IMR-90 (cell line): ENCODE measurements around the gene GAB1. TPM values are rescaled to one million over a fixed set of nuclear protein-coding genes. Genes with fewer than 3 reads are reported as not detected.

Source experiments
- ATAC-seq: fragments of 200-7000 bp; cut with Tn5 transposase; 2 replicates; pipeline ENCODE4 v1.9.1; 2020; ENCODE audit warnings: low read depth, mild to moderate bottlenecking, moderate library complexity
- BruUV-seq: library from RNA; stranded (reverse); fragments of 400-500 nt; replicated peaks from 2 replicates; lab custom pipeline; 2021; lab: Mats Ljungman, UMichigan
- CTCF ChIA-PET: fragments of 300-600 bp; formaldehyde crosslinking; extraction: SDS; loops from one replicate; lab custom pipeline; 2021; ENCODE audit warnings: antibody characterized with exemption; lab: Yijun Ruan, JAX
- POLR2A ChIA-PET: fragments of 300-600 bp; sonication (Branson Sonifier 250); formaldehyde crosslinking; loops from one replicate; lab custom pipeline; 2022; ENCODE audit warnings: antibody characterized with exemption; ENCODE audit not compliant: unreplicated experiment; lab: Charles Lee
- DNase-seq: peaks from one replicate; pipeline ENCODE4 v3.0.0; 2013
- H2AFZ ChIP-seq: replicated peaks from 2 replicates; pipeline ENCODE3; 2013; ENCODE audit warnings: low read length, mild to moderate bottlenecking; ENCODE audit not compliant: poor library complexity
- H2AK5ac ChIP-seq: 2 replicates; pipeline ENCODE4 v1.6.1; 2013; ENCODE audit warnings: low read depth, low read length, inconsistent platforms
- H2AK9ac ChIP-seq: replicated peaks from 2 replicates; pipeline ENCODE3; 2013; ENCODE audit warnings: mild to moderate bottlenecking, low read depth, low read length, moderate library complexity; ENCODE audit not compliant: poor library complexity
- H2BK120ac ChIP-seq: 2 replicates; pipeline ENCODE4 v1.6.1; 2013; ENCODE audit warnings: low read depth, low read length, inconsistent platforms
- H2BK15ac ChIP-seq: 3 replicates; pipeline ENCODE4 v1.6.1; 2013; ENCODE audit warnings: low read depth, low read length, inconsistent platforms
- H2BK20ac ChIP-seq: 2 replicates; pipeline ENCODE4 v1.6.1; 2013; ENCODE audit warnings: low read depth, mild to moderate bottlenecking, inconsistent platforms, low read length, moderate library complexity
- H2BK5ac ChIP-seq: 2 replicates; pipeline ENCODE4 v1.6.1; 2013; ENCODE audit warnings: mild to moderate bottlenecking, low read depth, low read length, inconsistent platforms; ENCODE audit not compliant: poor library complexity, severe bottlenecking
- H3K14ac ChIP-seq: replicated peaks from 2 replicates; pipeline ENCODE4 v1.6.1; 2013; ENCODE audit warnings: low read depth, low read length, inconsistent platforms
- H3K18ac ChIP-seq: 2 replicates; pipeline ENCODE4 v1.6.1; 2013; ENCODE audit warnings: low read depth, low read length, control low read depth
- H3K23ac ChIP-seq: 2 replicates; pipeline ENCODE4 v1.6.1; 2013; ENCODE audit warnings: low read depth, low read length, inconsistent platforms
- H3K27ac ChIP-seq: 2 replicates; pipeline ENCODE4 v1.5.1; 2013; ENCODE audit warnings: mild to moderate bottlenecking, control low read depth, low read length; ENCODE audit not compliant: insufficient read depth
- H3K27me3 ChIP-seq: 2 replicates; pipeline ENCODE4 v1.6.1; 2013; ENCODE audit warnings: low read length; ENCODE audit not compliant: control insufficient read depth, insufficient read depth
- H3K36me3 ChIP-seq: 2 replicates; pipeline ENCODE4 v1.6.1; 2013; ENCODE audit warnings: low read length, mixed read lengths; ENCODE audit not compliant: control insufficient read depth, insufficient read depth
- H3K4ac ChIP-seq: 2 replicates; pipeline ENCODE4 v1.6.1; 2013; ENCODE audit warnings: low read depth, low read length, inconsistent platforms
- H3K4me1 ChIP-seq: 2 replicates; pipeline ENCODE4 v1.6.1; 2013; ENCODE audit warnings: low read length, mixed read lengths; ENCODE audit not compliant: control insufficient read depth, insufficient read depth
- H3K4me2 ChIP-seq: 2 replicates; pipeline ENCODE4 v1.6.1; 2013; ENCODE audit warnings: low read depth, mild to moderate bottlenecking, control low read depth, low read length, moderate library complexity
- H3K4me3 ChIP-seq: 2 replicates; pipeline ENCODE4 v1.5.1; 2013; ENCODE audit warnings: low read depth, mild to moderate bottlenecking, control low read depth, low read length, moderate library complexity; ENCODE audit not compliant: insufficient read depth
- H3K56ac ChIP-seq: 2 replicates; pipeline ENCODE4 v1.6.1; 2013; ENCODE audit warnings: low read length, inconsistent platforms; ENCODE audit not compliant: insufficient read depth; ENCODE audit errors: extremely low read depth
- H3K79me1 ChIP-seq, 2 experiments: 2 replicates each; pipeline ENCODE4 v1.6.1; 2013; ENCODE audit warnings: low read length in 2 of 2, inconsistent platforms in 1 of 2, low read depth in 1 of 2
- H3K9ac ChIP-seq: 2 replicates; pipeline ENCODE4 v1.6.1; 2013; ENCODE audit warnings: low read depth, low read length, control low read depth
- H3K9me1 ChIP-seq: 2 replicates; pipeline ENCODE4 v1.6.1; 2013; ENCODE audit warnings: low read length, inconsistent platforms; ENCODE audit not compliant: insufficient read depth
- H3K9me3 ChIP-seq: 2 replicates; pipeline ENCODE4 v1.6.1; 2013; ENCODE audit warnings: low read length; ENCODE audit not compliant: control insufficient read depth, insufficient read depth
- H4K20me1 ChIP-seq: 2 replicates; pipeline ENCODE4 v1.6.1; 2013; ENCODE audit warnings: low read length, inconsistent platforms; ENCODE audit not compliant: insufficient read depth
- H4K5ac ChIP-seq: 2 replicates; pipeline ENCODE4 v1.6.1; 2013; ENCODE audit warnings: mild to moderate bottlenecking, low read depth, low read length, control low read depth
- H4K8ac ChIP-seq, 2 experiments: 2 replicates each; pipeline ENCODE4 v1.6.1; 2013; ENCODE audit warnings: low read depth in 2 of 2, low read length in 2 of 2, control low read depth in 1 of 2, inconsistent platforms in 1 of 2
- H4K91ac ChIP-seq: 2 replicates; pipeline ENCODE4 v1.6.1; 2013; ENCODE audit warnings: low read depth, low read length, inconsistent platforms; ENCODE audit not compliant: insufficient read depth
- CEBPB ChIP-seq: IDR thresholded peaks from 2 replicates; pipeline ENCODE4 v1.6.1; 2012; ENCODE audit warnings: low read depth, low read length, improper control_type of control experiment
- CHD1 ChIP-seq: IDR thresholded peaks from 2 replicates; pipeline ENCODE4 v1.6.1; 2012; ENCODE audit warnings: low read depth, low read length, improper control_type of control experiment
- CTCF ChIP-seq: conservative IDR thresholded peaks from 2 replicates; pipeline ENCODE4 v1.5.1; 2012; ENCODE audit warnings: mild to moderate bottlenecking, low read depth, low read length, improper control_type of control experiment
- FOS ChIP-seq: fragments of 150-350 bp; IDR thresholded peaks from 2 replicates; pipeline ENCODE4 v1.6.1; 2016; ENCODE audit warnings: low read depth, low read length
- MAFK ChIP-seq: IDR thresholded peaks from 2 replicates; pipeline ENCODE4 v1.6.1; 2012; ENCODE audit warnings: low read depth, low read length, improper control_type of control experiment
- MAZ ChIP-seq: IDR thresholded peaks from 2 replicates; pipeline ENCODE4 v1.6.1; 2012; ENCODE audit warnings: low read depth, mild to moderate bottlenecking, low read length, improper control_type of control experiment, moderate library complexity, borderline replicate concordance
- MXI1 ChIP-seq: IDR thresholded peaks from 2 replicates; pipeline ENCODE4 v1.6.1; 2012; ENCODE audit warnings: low read depth, mild to moderate bottlenecking, low read length, moderate library complexity, borderline replicate concordance
- NFE2L2 ChIP-seq: fragments of 150-350 bp; IDR thresholded peaks from 2 replicates; pipeline ENCODE4 v1.6.1; 2016; ENCODE audit warnings: low read depth, mild to moderate bottlenecking, low read length
- POLR2A ChIP-seq: IDR thresholded peaks from 2 replicates; pipeline ENCODE4 v1.6.1; 2012; ENCODE audit warnings: mild to moderate bottlenecking, low read depth, low read length
- RAD21 ChIP-seq: IDR thresholded peaks from 2 replicates; pipeline ENCODE4 v1.6.1; 2012; ENCODE audit warnings: low read length, improper control_type of control experiment
- RCOR1 ChIP-seq: IDR thresholded peaks from 2 replicates; pipeline ENCODE4 v1.6.1; 2012; ENCODE audit warnings: mild to moderate bottlenecking, low read length, improper control_type of control experiment; ENCODE audit not compliant: insufficient replicate concordance
- RFX5 ChIP-seq: IDR thresholded peaks from 2 replicates; pipeline ENCODE4 v1.8.0; 2012; ENCODE audit warnings: low read depth, mild to moderate bottlenecking, low read length, moderate library complexity
- SMC3 ChIP-seq: fragments of 150-350 bp; IDR thresholded peaks from 2 replicates; pipeline ENCODE4 v1.6.1; 2016; ENCODE audit warnings: low read depth, mild to moderate bottlenecking, antibody characterized with exemption, low read length, moderate library complexity
- USF2 ChIP-seq: fragments of 150-350 bp; IDR thresholded peaks from 2 replicates; pipeline ENCODE4 v1.6.1; 2017; ENCODE audit warnings: mild to moderate bottlenecking, antibody characterized with exemption, low read length, low read depth
- WGBS, 2 experiments: methylation state at CpG; one replicate each; pipeline versions ENCODE4 v1.1.5 to v1.1.7; 2013; ENCODE audit warnings: missing lambda C conversion rate in 2 of 2; ENCODE audit not compliant: insufficient read length in 1 of 2; ENCODE audit errors: extremely low coverage in 2 of 2; 5-methylcytosine and 5-hydroxymethylcytosine counted together
- dilution Hi-C: fragments of 300-500 bp; cut with HindIII; formaldehyde crosslinking; loops from one replicate; pipeline ENCODE4 v1.14.3; 2018; ENCODE audit warnings: low sequenced_read_pairs; ENCODE audit not compliant: unreplicated experiment
- in situ Hi-C: fragments of 300-500 bp; cut with MboI; formaldehyde crosslinking; loops from 3 replicates; pipeline ENCODE4 v1.14.3; 2019; ENCODE audit warnings: low sequenced_read_pairs, inconsistent platforms, mixed read lengths
- intact Hi-C: fragments of 100-400 bp; cut with micrococcal nuclease; formaldehyde crosslinking; loops from 2 replicates; pipeline ENCODE4 v1.10.0; 2022
- polyA plus RNA-seq, 3 experiments: library from polyadenylated mRNA; depleted of rRNA; stranded (reverse); fragments of >200 nt; gene quantifications; 2 replicates each; pipeline ENCODE4 v1.2.3, GENCODE V29; 2012; ENCODE audit warnings: low replicate concordance in 1 of 3
- total RNA-seq: library from RNA; depleted of rRNA; stranded (reverse); fragments of >200 nt; gene quantifications from 2 replicates; pipeline ENCODE4 v1.2.3, GENCODE V29; 2012
- TF ChIP-seq, protein P1 (sequence below): fragments of 150-350 bp; IDR thresholded peaks from 2 replicates; pipeline ENCODE4 v1.6.1; 2016; ENCODE audit warnings: low read depth, mild to moderate bottlenecking, low read length, moderate library complexity, borderline replicate concordance

The GAB1 gene
- total and polyA plus RNA-seq, 2 of the 4 experiments (the other 2 are of a cell fraction): 2.8 to 12.0 TPM

- no peak overlapping the region for H3K56ac ChIP-seq
- ChIA-PET POLR2A (no interaction called here), CTCF (interaction anchor here (0.7 kb wide), 1 partner anchor 280 kb away, joined by 3 read pairs; no protein-coding TSS in a partner anchor)
- no peaks in the 10 kb centered on the region for H3K27me3 ChIP-seq
- H3K18ac ChIP-seq: no peak overlapping the region
- H3K9me1 ChIP-seq: no peaks in the 10 kb centered on the region
- H4K91ac ChIP-seq: no peak overlapping the region
- no peak overlapping the region for H3K23ac ChIP-seq
- no peaks in the 10 kb centered on the region for H3K4me1 ChIP-seq
- intact Hi-C loops: loop anchor here (5.0 to 10.0 kb wide), 4 partner anchors 84 to 637 kb away; partner anchors contain the start of gene INPP4B
- no peak overlapping the region for H3K4me2 ChIP-seq
- TF ChIP-seq CTCF (no peak), FOS (no peak), MXI1 (no peak), MAFK (no peak), CEBPB (no peak), POLR2A (no peak), RFX5 (no peak), USF2 (no peak), RAD21 (no peak), RCOR1 (no peak), CHD1 (no peak), SMC3 (no peak), NFE2L2 (no peak), MAZ (no peak)
- TF ChIP-seq, protein P1, sequence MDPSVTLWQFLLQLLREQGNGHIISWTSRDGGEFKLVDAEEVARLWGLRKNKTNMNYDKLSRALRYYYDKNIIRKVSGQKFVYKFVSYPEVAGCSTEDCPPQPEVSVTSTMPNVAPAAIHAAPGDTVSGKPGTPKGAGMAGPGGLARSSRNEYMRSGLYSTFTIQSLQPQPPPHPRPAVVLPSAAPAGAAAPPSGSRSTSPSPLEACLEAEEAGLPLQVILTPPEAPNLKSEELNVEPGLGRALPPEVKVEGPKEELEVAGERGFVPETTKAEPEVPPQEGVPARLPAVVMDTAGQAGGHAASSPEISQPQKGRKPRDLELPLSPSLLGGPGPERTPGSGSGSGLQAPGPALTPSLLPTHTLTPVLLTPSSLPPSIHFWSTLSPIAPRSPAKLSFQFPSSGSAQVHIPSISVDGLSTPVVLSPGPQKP: no peak
- H4K8ac ChIP-seq: no peak overlapping the region
- H3K9ac ChIP-seq: no peak overlapping the region
- no peak overlapping the region for H2AFZ ChIP-seq
- H3K4me3 ChIP-seq: no peak overlapping the region
- no peak overlapping the region for H3K14ac ChIP-seq
- H2BK15ac ChIP-seq: no peak overlapping the region
- BruUV-seq: no TSS peak
- H3K4ac ChIP-seq: no peak overlapping the region
- H2AK9ac ChIP-seq: no peak overlapping the region
- no peak overlapping the region for H2BK20ac ChIP-seq
- dilution Hi-C loops: no loop called here
- H3K36me3 ChIP-seq: no peaks in the 10 kb centered on the region
- no peak overlapping the region for H2AK5ac ChIP-seq
- WGBS, 2 experiments: 50% methylated on average over 1 of the region's 3 CpGs; no CpG with 5 or more reads in 1 of the 2 experiments
- ATAC-seq (no peak), DNase-seq (no peak)
- in situ Hi-C loops: no loop called here
- no peaks in the 10 kb centered on the region for H4K20me1 ChIP-seq
- no peak overlapping the region for H4K5ac ChIP-seq
- H3K27ac ChIP-seq: no peak overlapping the region
- no peak overlapping the region for H2BK120ac ChIP-seq
- no peaks in the 10 kb centered on the region for H3K79me1 ChIP-seq
- no peaks in the 10 kb centered on the region for H3K9me3 ChIP-seq
- no peak overlapping the region for H2BK5ac ChIP-seq
These were observed 144.7 kb downstream of the GAB1 start for GRCh38 chr4:143481361-143481760.
